ENCODE measurements around the gene ESD.

The ESD gene

GRCh38 chr13:46743191-46743590 lies 53.8 kb downstream of the ESD start:
- no peak for DNase-seq

DNA sequence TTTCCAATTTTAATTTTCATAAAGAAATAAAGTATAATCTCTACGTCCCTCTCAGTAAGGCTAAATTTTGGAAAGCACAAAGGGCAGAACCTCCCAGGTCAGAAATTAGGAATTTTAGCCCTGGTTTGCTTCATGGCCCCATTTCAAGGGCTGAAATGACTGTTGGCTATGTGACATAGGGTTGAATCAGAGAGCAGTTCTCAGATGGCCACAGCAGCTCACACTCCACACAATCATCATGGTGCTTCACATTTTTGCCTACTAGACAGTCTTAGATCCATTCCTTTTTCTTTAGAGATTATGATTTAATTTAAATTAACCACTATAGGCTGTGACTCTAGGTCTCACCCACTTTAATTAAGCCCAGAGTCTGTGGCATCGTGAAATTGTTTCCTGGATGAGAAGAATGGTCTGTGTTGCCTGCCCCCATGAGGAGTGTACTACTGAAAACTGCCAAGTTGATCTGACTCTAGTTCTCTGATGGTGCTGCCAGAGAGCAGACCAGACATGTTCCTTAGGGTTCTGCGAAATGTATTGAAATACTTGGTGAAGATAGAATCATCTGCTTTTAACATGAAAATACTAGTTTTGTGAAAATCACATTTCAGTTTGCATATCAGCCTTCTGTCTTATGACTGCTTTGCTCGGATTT lies 57.4 kb downstream of the ESD start:
- no peak for DNase-seq

GRCh38 chr13:46738766-46739165 lies 58.2 kb downstream of the ESD start:
- DNase-seq: no peak

DNA sequence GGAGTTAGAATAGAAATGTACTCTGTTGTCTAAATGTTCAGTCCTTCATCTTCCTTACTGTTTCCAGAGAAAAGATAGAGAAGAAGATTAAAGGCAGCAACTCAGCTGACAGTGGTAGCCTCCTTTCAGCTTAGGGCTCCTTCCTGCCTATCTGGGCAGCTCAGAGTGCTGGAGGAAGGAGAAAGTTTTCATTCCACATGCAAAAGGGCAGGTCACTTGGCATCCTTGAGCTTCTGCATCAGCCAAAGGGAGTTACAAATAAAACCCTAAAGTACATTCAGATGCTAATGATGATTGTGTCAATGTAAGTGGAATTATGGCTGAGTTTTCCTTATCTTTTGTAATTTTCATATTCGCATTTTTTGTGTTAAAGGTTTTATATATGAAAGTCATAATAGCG lies 58.9 kb downstream of the ESD start:
- no peak for DNase-seq

- DNase-seq: no peak
These were observed 60.2 kb downstream of the ESD start for GRCh38 chr13:46736541-46737310.

GRCh38 chr13:46735425-46735824 lies 61.5 kb downstream of the ESD start:
- DNase-seq: no peak

DNA sequence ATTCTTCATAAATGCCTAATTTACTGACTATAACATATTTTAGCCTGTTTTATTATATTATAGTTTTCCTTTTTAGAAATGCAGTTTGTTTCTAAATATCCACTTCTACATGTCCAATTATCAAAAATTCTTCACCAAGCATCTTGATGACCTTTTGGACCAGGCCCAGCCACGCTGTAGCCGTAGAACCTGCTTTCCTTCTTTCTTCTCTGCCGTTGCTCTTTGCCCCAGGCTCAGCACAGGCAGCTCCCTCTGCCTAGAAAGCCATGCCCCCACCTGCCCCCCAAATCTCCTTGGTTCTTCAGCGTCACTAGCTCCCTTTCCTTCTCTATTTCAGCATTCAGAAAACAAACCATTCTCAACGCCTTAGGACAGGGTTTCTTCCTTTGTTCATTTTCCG lies 65.4 kb downstream of the ESD start:
- DNase-seq: no peak

- DNase-seq: no peak
These were observed 68.2 kb downstream of the ESD start for GRCh38 chr13:46728777-46729176.

GRCh38 chr13:46726347-46726746 lies 70.6 kb downstream of the ESD start:
- DNase-seq: no peak
